ENCODE measurements around the gene SORCS2.

SORCS2 gene

DNA sequence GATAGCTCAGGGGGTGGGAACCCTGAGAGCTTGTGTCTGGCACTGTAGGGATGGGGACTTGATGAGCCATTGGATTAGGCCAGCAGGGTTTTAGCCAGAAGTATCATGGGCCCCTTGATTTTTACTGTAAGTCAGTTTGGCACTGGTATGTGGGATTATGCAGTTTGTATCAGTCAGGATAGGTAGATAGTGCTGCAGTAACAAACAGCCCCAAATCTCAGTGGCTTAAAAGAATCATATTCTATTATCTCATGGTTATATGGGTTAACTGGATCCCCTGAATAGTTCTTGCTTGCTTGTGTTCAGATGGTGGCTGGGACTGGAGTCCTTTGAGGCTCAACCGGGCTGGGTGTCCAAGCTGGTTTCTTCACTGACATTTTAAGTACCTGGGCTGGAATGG, 56.5 kb downstream of the SORCS2 start:
- no peak for DNase-seq

DNA sequence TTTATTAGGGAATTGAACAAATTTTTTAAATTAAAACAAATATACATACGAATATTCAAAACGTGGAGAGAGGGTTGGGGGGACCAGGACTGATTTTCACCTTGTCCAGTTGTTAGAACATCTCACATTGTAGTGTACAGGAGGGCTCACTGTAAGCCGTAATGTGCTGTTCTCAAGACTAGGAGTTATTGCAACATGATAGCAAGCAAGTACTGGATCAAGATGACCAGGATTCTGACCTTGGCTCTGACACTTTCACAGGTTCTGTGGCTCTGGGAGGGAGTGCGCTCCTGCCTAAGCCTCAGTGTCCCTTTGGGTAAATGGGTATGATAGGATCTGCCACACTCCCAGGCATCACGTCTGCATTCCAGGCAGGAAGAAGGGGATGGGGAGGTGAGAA, 59.0 kb downstream of the SORCS2 start:
- DNase-seq: no peak

DNA sequence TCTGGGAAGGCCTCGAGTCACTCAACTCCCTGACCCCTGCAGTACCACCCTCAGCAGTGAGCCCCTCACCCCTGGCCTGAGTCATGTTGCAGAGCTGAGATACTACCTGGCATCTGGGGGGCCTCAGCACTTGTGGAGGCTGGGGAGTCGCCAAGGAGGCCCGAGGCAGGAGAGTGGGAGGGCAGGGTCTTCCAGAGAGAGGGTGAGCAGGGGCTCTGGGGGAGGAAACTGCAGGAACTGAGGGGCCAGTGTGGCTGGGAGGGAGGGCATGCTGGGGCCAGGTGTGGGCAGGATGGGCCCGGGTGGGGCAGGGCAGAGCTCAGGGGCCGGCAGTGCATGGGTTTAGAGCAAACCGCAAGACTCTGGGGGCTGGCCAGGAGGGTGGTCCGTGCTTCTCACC, 59.7 kb downstream of the SORCS2 start:
- DNase-seq: no peak

DNA sequence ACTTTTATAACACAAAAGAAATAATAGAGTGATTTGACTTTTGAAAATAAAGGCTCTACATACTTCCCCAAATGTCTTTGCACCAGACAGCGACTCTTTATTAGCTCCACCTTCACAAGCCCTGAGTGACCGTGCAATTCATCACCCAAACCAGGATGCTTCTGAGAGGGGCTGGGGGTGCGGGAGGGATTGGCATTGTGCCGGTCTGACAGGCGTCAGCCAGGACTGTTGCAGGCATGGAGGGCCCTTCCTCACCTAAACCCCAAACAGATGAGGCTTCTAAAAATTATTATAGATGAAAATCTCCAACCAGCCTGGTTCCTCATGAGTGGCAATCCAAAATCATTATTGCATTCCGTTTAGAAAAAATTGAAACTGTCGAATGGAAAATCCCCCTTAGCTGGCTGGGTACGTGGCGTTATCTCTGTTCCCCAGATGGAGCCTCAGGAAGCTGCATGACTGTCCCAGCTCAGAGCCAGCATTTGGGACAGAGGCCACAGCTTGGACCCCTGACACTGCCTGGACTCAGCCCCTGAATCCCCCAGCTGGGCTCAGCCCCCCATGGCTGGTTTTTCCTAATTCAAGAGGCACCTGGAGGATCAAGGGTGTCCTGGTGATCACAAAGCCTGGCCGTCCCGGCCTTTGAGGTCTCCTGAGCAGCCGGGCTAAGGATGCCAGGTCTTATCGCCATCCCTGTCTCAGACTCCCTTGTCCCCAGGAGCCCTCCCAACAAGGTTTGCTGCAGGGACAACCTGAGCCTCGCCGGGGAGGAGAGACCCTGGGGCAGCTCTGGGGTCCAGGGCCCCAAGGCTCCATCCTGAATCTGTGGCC, 60.4 kb downstream of the SORCS2 start:
- peak; percentile 28 for DNase-seq

DNA sequence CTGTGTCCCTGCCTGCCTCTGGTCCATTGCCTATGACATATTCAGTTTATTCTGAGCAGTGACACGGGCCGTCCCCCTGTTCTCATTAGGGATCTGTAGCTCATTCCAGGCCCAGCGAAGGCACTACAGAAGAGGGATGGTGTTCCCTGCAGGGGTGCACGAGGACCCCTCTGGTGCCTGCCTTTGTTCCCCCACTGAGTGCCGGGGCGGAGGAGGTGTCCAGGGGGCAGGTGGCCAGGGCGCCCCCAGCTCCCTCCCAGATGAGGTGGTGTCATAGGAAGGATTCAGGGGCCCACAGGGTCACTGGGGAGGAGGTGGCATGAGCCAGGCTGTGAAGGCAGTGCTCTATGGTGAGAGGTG, 61.0 kb downstream of the SORCS2 start:
- no peak for DNase-seq

DNA sequence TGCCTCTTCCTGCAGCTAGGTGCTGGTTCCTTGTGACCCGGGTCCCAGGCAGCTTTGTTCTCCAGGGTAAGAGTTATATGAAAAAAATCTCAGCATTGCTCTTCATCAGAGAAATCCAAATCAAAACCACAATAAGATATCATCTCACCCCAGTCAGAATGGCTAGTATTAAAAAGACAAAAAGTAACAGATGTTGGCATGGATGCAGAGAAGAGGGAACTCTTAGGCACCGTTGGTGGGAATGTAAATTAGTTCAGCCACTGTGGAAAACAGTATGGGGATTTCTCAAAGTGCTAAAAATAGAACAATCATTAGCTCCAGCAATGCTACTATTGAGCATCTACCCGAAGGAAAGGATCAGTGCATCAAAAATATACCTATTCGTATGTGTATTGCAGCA, 61.5 kb downstream of the SORCS2 start:
- no peak for DNase-seq

DNA sequence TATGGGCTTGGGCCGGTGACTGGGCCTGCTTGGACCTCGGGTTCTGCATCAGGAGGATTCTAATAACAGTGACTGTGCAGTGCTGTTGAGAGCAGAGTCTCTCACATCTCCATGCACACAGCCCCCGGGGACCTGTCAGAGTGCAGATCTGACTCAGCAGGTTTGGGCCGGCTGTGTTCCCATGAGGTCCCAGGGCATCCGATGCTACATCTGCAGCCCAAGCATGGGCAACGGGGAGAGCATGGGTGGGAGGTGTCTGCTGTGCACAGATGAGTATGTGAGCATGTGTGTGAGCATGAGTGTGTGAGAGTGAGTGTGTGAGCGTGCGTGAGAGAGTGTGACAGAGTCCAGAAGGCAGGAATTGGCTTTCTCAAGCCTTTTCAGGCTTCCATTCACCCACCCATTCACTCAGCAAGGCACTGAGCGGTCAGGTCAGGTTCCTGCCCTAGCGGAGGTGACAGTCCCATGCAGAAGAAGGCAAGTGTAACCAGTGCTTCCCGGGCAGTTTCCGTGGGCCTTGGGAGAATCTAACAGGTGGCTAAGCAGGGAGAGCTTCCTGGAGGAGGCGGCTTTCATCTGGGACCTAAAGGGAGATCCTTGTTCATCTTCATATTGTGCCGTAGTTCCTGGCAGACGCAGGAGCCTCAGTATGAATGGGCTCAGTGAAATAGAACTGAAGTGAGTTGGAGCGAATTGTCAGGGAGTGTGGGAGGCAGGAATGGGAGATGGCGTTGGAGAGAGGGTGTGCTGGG, 62.6 kb downstream of the SORCS2 start:
- no peak for DNase-seq

DNA sequence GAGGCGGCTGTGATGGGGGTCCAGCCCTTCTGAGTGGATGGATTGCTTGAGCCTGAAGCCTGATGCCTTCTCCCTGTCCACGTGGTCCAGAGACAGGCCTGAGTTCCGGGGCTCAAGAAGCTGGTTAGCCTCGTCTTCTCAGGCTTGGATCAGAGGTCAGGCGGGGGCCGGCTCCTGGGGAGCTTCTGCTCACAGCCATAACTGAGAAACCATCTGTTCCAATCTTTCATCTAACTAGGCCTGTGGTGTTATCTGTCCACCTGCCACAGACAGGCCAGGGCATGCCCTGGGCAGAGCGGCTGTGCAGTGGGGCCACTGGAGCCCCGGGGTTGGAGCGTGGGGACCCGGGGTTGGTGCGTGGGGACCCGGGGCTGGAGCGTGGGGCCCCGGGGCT, 63.1 kb downstream of the SORCS2 start:
- DNase-seq: no peak

DNA sequence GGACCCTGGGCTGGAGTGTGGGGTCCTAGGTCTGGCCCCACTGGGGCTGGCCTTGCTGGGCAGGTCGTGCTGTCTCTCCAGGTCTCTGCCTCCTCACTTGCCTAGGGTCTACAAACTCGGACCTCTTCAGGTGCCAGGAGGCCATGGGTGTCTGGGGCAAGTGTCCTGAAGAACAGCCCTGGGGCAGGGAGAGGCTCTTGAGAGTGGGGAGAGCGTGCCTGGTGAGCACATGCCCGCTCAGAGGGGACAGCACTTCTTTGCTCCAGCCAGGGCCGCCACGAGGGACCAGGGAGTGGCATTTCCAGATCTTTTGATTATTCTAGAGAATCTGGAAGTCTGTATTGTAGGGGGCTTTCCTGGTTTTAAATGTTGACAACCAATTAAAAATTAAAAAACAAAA, 63.7 kb downstream of the SORCS2 start:
- DNase-seq: no peak

DNA sequence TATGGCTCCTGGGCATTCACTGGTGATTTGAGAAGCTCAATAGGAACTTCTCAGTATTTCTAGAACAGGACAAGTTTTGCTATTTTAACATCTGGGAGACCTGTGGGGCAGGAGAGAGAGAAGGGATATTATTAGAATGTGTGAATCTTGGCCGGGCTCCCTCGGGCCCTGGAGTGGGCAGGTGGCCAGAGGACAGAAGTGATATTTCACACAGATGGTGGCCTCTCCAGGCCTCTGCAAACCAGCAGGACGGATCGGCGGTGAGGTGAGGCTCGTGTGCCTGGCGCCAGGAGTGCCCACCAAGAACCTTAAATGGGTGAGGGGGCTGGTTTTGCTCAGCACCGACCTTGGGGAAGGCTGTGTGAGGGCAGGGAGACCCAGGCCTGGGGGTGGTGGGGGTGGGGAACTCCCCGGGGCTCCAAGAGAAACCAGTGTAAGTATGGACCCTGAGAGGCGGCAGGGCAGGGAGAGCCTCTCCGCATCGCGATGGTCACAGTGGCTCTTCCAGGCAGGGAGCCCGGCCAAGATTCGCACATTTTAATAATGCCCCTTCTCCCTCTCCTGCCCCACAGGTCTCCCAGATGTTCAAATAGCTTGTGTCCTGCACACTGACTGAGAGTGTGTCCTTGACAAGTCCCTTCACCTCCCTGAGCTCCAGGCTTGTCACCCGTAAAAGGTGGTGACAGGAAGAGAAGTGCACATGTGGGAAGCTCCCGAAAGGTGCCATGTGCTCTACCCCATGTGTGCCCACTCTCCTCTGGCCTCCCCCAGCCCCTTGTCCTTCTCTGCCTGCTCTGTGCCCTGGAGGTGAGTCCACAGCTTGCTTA, 64.9 kb downstream of the SORCS2 start:
- DNase-seq: no peak

DNA sequence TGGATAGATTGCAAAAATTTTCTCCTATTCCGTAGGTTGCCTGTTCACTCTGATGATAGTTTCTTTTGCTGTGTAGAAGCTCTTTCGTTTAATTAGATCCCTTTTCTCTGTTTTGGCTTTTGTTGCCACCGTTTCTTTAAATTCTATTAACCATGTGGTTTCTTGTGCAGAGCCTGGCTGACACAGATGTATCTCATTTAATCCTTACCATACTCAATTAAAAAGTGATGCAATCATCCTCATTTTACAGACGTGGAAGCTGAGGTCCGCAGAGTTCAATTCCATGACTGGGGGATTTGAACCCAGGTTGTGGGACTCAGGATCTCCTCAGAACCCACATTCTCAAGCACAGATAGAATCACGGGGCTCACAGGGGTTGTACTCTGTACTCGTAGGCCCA, 66.7 kb downstream of the SORCS2 start:
- no peak for DNase-seq

DNA sequence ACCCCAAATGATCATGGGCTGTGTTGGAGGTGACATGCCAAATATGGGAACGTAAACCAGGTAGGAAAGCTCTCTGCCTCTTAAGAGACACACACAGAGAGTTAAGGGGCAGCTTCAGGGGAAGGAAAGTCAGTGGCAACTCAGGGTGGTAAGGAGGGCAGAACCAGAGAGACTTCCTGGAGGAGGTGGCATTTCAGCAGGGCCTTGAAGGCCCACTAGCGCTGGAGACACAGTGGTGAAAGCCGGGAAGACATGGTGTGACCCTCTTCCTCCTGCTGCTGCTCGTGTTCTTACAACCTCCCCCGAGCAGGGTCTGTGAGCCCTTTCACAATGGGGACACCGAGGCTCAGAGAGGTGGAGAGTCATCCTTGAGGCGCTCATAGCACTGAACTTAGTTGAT, 68.2 kb downstream of the SORCS2 start:
- no peak for DNase-seq

DNA sequence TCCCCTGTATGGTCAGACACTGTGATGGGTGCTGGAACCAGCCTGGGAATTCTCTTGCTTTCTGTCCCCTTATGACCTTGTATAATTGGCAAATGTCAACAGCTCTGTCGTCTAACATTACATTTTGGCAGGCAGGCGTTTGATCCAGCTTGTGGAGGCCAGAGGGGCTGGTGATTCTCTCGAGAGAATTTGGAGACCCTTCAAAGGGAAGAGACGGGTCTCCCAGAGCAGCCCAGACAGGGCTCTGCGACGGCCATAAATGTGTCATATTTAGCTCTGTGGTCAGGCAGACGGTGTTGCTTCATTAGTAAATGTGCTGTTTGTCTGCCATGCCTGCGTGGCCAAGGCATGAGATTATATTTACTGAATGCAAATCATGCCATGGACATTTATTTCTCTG, 68.7 kb downstream of the SORCS2 start:
- no peak for DNase-seq

DNA sequence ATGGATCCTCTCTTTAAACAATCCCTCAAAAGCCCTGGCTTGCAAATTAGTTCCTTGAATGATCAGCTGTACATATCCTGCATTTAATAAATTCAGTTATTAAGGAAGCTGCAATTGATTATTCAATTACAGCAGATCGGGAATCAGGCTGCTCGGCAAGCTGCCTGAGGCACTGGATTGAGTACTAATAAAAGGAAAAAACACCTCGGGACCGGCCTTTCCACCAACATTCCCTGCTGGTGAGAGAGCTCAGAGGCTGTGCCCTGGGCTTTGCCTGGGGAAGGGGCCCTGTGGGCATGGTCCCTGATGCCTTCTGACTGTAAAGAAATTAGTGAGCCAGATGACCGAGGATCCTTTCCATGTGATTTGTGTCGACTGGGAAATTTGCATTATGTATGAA, 69.2 kb downstream of the SORCS2 start:
- no peak for DNase-seq

DNA sequence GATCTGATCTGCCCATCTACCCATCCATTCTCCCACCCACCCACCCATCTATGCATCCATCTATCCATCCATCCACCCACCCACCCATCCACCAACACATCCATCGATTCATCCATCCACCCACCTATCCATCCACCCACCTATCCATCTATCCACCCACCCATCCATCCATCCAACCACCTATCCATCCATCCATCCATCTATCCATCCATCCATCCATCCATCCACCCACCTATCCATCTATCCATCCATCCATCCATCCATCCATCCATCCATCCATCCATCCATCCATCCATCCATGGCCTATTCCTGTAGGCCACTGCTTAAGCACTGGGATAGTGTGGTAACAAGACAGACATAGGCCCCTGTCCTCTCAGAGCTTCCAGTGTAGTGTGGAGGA, 69.8 kb downstream of the SORCS2 start:
- DNase-seq: no peak

DNA sequence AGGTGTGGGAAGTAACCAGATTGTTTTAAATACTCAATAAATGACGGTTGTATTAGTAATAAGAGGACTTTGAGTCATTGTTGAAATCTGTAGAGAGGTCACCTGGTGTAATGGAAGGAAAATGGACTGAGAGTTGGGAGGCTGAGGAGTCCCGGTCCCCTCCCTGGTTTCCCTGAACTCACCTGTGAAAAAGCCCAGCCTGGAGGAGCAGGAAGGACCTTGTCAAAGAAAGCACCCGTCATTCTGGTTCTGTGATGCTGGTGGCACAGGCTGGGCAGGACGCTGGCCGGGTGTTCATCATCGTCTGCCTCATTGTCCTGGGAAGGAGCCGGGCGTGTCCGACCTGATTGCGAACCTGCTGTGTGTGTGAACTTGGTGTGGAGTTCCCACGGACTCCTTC, 70.8 kb downstream of the SORCS2 start:
- no peak for DNase-seq

DNA sequence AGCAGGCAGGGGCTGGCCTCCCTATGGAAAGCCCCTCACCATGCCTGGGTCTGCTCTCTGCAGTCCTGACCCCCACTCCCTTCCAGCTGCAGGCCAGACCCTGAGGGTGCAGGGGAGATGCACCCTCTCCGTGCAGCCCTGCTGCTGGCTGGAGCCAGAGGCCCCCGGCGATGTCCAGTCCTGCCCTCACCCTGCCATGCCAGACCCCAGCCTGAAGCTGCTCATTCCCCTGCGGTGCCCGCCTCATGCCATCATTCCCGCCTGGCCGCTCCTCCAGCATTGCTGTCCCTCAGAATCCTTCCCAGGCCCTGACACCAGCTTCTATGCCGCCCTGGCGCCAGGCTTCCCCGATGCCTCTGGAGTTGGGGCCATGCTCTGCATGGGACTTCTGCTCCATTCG, 72.4 kb downstream of the SORCS2 start:
- DNase-seq: no peak

DNA sequence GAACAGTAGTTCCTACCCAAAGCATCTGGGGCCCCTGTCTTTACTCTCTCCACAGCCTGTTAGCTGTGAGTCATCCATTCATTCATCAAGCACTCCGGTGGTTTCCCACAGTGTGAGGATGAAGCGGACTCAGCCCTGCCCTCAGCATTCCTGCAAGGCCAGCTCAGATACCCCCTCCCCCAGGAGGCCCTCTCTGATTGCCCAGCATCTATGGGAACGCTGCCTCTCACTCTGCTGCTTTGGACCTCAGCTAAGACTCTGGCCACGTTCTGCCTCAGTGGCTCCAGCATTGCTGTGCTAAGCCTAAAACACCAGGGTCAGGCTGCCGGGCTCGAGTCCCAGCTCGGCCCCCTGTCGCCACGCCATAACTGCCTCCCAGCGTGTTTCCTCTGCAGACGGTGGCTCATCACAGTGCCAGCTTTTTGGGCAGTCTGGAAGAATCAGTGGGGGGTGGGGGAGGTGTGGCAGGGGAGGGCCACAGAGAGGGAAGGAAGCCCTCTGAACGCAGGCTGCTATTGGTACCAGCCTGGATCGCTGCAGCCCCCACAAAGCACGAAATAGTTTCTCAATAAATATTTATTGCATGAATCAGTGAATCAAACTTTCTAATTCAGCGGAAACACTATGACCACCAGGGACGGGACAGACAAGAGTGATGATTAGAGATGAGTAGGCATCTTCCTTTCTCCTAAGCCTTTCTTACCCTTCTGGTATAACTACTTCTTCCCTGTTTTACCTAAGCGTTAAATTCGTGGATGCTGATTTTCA, 74.4 kb downstream of the SORCS2 start:
- no peak for DNase-seq

DNA sequence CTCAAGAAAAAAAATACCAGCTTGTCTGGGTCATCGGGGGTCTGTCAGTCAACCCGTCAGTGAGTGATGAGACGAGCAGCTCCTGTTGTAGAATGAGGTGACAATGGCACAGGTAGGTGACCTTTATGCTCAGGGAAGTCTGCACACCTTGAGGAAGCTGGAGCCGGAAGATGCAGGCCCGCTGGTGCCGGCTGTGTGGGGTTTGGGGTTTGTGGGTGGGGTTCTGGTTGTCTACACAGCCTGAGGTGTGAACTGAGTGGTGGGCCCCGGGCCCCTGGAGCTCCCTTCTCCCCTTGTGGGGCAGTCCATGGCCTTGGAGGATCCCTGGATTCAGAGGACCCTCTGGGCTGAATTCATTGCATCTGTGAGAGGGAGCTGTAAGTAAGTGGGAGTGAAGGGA, 75.5 kb downstream of the SORCS2 start:
- DNase-seq: no peak

DNA sequence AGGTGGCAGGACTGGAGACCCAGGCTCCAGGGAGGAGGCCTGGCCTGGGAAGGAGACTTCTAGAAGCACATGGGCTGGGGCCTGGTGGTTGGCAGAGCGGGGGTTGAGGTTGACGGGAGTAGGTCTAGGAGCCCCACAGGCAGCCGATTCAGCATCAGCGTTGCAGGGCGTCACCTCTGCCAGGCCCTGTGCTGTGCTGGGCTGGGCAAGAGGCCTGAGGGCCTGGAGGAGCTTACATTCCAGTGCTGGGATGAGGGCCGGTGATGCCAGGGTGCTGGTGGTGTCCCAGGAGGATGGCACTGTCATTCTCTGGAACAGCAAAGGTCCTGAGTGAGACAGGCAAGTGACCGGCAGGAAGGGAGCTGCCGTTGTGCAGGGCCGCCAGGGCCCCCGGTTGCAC, 76.6 kb downstream of the SORCS2 start:
- no peak for DNase-seq

DNA sequence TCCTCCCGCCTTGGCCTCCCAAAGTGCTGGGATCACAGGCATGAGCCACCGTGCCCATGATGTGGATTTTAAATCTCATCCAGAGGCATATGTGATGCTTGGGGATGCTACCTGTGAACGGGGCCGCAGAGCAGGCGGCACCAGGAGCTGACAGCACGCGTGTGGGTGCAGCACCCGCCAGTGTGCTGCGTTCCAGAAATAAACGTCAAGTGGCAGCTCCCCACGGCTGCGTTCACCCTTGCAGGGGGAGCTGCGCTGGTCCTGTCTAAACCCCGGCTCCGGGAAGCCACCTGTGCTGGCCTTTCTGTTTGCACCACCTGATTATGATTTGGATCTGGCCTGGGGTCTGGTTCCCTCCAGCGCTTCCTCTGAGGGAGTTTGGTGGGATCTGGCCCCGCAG, 77.8 kb downstream of the SORCS2 start:
- DNase-seq: no peak

DNA sequence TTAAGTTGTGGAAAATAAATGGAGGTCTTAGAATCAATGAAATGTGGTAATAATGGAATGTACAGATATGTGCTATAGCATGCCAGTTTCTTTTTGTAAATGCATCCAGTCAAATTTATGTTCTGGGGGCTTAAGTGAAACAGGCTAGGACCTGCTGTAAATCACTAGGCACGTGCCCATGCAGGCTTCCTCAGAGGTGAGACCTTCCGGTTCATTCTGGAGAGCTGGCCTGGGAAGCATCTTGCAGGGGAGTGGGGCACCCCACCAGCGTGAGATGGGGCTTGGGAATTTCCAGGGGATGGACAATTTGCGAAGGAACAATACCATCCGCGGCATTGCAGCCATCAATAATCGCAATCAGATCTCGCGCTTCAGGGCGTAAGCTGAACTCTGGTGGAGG, 80.1 kb downstream of the SORCS2 start:
- no peak for DNase-seq

DNA sequence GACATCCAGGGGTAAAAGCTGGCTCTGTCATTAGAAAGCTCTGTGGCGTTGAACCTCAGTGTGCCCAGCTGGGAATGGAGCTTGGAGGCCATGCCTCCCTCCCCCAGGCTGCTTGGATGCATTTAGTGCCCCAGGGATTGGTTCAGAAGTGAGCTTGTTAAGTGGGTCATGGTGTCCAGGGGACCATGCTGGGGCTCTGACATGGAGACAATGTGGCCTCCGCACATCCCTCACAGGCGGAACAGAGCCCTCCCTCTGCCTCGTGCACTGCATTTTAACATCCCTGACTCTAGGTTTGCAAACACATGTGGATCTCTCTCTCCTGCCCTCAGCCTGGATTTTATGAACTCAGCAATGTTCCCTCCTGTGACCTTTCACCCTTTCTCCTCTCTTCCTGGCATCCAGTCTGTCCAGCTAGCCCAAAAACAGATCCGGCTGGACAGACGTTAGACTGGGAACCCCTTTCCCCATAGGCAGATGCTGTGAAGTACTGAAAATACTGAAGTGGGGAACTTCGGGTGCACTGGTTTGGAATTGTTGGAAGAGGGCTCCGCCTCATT, 81.5 kb downstream of the SORCS2 start:
- DNase-seq: no peak
